Activated naive CD4-positive, alpha-beta T cell (primary cell): ENCODE data around the gene FAM53B.
"Not testable (repeated sequence)": the region's sequence is repeated elsewhere in the genome, so short reads cannot be mapped to it uniquely, and the experiment has no call there.

ENCODE experiments used
- DNase-seq, 4 experiments: peaks; one replicate each; lab custom pipeline; 2025; lab: John Stamatoyannopoulos, UW

Gene FAM53B

DNA sequence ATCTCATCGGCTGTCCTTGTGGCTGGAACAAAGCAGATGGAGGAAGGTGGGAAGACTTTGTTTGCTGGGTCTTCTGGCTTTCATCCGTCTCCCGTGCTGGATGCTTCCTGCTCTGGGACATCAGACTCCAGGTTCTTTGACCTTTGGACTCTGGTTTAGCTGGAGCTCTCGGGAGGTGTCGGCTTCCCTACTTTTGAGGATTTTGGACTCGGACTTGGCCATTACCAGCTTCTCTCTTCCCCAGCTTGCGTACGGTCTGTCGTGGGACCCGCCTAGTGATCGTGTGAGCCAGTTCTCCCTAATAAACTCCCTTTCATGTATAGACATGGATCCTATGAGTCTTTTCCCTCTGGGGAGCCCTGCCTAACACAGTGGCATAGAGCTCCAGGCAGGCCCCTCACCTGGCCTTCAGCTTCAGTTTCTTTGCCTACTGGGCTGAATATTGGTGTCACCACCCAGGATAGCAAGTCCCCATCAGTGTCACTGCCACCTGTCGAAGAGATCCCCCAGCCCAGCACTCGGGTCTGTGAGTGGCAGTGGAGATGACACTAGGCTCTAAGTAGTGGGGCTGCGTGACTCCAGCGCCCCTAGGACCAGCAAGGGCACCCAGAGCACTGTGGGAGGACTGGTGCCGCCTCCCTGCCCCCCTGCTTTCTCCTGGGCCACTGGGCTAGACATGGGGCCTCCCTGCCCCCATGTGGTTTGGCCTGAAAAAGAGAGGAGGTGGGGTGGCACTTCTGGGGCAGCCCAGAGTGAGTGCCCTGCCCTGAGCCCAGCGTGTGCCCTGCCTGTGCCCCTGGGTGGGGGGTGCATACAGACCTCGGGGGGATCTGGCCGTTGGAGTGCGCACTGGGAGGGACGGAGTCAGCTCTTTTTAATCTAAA lies 147.0 kb downstream of the FAM53B start:
- DNase-seq, result no peak

DNA sequence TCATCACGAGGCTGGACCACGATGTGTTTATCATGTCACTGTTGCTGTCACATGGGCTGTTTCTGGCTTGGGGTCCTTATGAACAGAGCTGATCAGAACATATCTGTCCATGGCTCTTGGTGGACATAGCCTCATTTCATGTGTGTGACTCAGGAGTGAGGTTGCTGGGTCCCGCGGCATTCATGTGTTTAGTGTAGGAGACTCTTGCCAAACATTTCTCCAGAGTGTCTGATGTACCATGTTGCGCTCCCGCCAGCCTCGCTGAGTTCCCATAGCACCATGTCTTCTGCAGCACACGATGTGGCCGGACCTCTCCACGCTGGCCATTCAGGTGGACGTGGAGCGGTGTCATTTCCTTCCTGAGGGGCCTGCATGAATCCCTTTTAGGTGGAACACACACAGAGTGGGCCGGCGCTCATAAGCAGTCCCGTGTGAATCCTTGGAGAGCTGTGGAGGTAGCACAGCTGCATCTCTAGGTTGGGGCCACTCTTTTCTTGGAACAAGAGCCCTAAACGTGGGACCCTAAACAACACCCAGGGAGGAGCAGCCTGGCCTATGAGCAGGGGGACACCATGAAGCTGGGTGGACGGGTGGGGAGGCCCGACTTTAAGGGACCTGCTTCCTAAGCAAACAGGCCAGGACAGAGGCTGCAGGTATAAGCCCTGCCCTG lies 147.9 kb downstream of the FAM53B start:
- DNase-seq, result no peak

DNA sequence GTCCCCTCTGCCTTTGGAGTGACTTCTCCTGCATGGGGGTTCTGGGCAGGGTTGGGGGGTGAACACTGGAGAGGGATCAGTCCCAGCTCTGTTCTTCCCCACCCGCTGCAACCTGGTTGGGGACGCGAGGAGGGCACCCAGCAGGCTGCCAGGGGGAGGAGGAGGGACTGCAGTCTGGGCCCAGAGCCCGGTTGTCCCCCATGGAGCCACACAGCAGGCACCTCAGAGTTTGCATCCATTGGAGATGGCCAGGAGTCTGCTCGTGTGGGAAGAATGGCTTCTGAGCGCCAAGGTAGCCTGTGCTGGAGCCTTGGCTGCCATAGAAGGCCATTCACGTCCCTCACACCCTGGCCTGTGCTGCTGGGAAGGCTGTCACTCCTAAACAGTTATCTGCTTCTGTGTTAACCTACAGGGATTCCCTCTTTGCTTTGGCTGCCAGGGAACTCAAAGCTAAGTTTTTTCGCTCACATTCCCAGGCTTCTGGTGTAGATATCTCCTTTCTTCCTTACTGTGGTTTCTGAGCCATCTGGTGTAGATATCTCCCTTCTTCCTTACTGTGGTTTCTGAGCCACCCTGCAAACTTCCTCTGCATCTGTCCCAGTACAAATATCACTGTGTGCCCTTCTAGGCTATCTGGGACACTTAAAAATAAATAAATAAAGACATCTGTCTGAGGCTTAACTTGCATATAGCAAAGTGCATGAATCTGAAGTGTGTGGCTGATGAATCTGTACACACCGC lies 148.9 kb downstream of the FAM53B start:
- no peak for DNase-seq

DNA sequence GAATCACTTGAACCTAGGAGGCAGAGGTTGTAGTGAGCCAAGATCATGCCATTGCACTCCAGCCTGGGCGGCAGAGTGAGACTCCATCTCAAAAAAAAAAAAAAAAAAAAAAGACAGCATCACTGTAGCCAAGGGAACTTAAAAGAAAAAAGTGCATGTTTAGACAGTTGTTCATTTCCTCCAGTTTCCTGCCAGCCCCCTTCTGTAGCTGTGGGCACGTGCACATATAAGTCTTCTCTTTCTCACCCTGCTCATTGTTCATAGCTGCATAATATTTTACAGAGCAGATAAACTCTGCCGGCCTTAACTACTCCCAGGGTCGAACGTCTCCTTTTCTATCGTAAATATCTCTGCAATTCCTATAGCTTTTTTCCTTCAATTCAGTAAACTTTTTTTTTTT lies 149.9 kb downstream of the FAM53B start:
- DNase-seq, result no peak

DNA sequence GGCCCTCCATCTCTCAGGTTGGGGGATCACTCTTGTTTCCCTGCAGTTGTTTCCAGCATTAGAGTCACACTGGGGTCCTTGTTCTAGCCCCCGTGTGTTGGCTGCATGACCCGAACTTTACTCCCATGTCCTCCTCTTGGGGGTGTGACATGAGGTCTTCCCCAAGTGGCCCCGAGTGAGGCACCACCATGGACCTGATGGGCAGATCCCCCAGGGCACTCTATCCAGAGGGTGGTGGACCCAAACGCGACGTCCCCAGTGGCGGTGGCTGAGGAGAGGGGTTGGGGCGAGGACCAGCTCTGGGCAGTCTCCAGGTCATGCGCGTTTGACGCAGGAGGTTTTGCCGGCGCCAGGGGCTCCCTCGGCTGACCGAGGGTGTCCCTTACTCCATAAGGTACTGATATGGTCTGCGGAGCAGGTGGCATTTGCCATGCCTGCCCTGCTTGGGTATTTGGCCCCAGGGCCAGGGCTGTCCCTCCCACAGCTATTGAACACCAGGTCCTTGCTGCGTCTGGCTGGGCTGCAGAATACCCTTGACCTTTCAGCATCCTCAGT lies 150.7 kb downstream of the FAM53B start:
- DNase-seq, result no peak

DNA sequence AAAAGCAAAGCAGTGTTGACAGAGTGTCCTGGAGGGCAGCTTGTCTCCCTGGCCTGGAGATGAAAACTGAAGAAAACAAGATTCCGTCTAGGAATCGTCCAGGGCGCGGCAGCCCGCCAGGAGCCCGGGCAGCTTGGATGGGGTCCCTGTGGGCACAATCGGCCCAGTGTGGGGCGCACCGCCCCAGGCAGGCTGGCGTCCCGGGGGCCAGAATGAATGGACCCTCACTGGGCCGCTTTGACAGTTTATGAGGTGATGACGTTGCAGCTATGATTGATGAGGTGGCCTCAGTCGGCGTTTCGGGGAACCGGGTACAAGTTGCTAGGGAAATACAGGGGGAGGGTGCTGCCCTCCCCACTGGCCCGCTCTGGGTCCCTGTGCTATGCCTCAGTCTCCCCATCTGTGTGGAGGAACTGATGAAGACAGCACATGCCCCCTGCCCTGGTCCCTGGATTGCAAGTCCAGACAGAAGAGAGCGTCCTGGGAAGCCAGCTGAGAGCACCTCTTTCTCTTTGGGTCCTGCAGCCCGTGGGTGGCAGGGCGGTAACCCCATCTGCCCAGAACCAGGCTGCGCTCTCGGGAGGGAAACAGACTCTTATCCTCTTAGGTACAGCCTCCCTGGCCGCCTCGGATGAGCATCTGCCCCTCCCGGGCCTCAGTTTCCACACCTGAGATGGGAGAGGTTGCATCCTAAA lies 151.3 kb downstream of the FAM53B start:
- no peak for DNase-seq

DNA sequence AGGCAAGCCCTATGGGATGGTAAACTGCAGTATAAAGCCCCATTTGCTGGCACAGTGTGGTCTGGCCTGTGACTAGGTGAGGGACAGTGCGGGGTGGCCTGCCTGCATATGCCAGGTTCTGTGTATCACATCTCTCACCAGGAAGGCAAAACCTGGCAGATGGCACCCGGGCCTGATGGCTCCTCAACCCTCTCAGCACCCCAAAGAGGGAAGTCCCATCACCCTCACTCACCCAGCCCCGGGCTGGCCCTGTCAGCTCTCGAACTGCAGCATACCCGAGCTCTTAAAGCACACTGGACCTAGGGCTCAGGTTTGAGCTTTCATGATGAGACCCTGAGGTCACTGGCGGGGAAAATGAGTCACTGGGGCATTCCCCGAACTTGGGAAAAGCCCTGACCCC lies 152.1 kb downstream of the FAM53B start:
- no peak for DNase-seq

DNA sequence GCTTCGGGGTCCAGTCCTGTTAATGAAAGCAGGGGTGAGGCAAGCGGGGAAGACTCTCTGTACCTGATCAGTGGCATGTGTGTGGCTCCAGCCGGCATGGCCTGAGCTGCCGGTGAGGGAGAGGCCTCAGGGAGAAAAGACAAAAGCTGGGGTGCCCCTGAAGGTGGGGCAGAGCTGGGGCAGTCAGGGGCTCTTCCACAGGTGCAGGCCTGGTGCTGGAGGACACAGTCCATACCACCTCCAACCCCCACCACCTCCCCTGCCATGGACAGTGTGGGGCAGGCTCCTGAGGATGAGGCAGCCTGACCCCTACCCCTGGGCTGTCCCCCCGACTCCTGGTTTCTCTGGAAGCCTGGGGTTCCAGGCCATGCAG lies 153.1 kb downstream of the FAM53B start:
- DNase-seq, result no peak

DNA sequence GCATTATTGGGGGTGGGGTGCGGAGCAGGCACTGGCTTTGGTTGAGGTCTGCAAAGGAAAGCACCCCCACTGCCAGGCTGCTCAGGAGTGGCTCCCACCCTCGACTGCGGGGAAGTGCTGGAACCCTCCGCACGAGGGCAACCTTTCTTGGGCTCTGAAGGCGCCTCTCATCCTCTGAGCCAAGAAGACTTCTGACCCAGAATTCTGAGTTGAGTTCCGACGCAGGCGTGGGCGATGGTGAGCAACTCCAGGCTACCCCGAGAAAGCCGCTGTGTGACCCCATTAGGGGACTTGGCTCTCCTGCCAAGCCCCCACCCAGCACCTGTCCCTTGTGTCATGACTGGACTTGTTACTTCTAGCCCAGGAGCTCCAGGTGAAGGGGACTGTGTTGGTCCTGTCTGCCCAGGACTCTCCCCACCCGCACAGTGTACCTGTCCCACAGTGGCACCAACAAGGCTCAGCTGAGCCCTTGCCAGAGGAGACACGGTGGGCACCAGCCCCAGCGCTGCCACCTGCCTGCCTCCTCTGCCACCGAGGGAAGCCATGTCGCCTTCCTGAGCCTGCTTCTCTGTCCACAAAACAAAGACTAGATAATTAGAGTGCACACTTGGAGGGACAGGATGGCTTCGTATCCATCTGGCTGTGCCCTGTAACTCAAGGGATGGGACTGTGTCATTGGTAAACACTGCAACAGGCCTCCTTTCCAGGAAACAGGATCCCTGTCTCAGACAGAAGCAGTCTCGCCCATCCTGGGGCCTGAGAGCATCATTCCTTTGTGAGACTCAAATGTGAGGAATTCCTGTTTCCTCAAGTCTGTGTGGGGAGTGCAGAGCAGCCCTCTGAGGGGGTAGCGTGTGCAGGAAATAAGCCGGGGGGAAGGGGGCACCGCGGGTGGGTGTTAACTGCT lies 153.7 kb downstream of the FAM53B start:
- no peak for DNase-seq

DNA sequence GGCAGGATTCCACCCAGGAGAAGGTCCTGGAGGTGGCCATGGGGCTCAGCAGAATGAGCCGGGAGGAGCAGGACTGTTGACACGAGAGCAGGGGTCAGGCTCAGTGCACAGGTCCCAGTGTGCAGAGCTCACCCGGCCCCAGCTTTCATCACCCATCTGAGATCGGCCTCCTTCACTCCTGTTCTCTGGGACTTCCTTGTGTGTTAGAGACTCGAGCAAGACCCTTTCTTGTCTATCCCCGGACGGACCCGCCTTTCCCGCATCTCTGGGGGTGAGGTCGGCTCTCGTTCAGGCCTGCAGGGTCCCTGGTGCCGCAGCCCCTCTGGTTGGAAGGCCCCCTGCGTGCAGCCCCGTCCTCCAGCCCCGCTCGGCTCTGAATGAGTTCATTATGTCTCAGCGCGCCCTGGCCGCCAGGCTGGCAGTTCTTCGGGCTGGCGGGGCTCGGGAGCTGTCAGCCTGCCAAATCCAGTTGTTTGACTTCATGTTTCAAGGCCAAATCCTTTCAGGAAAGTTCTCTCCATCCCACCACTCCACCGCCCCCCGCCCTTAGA lies 154.6 kb downstream of the FAM53B start:
- no peak for DNase-seq

DNA sequence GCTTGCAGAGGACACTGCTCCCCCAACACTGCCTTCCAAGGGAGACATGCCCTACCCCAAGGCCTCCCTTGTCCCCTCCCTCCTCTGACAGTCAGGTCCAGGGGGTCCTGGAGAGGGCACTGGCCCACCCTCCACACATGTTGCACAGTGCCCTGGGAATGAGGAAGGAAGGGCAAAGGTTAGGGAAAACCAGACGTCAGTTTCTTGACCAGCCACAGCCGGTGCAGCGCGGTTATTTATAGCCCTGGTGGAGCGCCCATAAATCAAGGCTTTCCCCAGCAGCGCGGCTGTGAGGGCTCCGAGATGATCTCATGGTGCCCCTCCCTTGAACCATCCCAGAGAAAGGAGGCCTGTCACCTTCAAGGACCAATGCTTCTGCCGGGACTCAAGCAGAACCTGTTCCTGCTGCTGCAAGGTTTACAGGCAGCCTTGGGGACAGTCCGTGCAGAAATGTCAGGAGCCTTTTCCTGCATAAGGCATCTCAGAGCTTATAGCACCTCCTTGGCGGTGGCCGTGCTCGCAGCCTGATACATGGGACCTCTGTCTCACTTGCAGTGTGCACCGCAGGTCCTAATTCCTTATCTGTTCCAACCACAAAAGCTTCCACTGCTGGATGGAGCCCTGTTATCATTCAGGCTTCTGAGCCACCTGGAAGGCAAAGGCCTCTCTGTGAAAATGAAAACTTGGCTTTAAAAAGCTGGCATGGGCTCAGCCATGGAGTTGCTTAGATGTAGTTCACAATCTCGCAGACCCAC lies 155.3 kb downstream of the FAM53B start:
- no peak for DNase-seq

DNA sequence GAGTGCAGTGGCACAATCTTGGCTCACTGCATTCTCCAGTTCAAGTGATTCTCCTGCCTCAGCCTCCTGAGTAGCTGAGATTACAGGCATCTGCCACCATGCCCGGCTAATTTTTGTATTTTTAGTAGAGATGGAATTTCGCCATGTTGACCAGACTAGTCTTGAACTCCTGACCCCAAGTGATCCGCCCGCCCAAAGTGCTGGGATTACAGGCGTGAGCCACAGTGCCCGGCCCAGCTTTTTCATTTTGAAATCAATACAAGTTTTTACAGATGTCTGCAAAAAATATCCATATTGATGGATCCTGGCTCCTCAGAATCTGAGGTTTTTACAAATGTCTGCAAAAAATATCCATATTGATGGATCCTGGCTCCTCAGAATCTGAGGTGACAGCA lies 155.8 kb downstream of the FAM53B start:
- not testable (repeated sequence) for DNase-seq

DNA sequence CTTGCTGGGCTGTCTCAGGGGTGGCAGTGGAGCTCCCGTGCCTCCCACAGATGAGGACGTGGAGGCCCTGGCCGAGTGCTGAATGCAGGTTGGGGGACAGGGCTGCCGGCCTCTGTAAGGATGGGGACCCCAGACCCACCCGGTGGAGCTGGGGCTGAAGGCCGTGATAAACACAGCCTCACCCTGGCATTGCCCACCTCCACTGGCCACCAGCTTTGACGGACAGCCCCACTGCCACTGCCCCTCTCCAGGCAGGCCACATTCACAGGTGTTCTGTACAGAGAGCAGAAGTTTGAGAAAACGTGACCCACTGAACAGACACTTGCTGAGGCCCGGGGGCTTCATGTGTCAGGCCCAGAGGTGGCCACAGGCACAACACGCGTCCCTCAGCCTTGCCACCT lies 156.4 kb downstream of the FAM53B start:
- no peak for DNase-seq

DNA sequence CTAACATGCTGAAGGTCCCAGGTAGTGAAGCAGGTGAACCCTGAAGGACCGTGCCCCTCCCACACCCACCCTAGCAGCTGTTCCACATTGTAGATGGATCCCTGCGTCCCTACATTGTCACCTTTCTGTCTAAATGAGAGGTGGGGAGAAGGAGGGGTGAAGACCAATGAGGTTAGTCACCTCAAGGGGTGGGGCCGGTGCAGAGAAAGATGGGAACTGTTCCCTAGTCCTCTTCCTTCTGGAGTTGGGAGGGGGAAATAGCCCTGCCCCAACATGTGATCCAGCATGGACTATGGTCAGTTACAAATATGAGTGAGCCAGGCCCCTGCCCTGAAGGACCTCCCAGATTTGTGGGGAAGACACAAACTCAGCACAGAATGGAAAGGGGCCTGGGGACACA lies 158.0 kb downstream of the FAM53B start:
- no peak for DNase-seq

DNA sequence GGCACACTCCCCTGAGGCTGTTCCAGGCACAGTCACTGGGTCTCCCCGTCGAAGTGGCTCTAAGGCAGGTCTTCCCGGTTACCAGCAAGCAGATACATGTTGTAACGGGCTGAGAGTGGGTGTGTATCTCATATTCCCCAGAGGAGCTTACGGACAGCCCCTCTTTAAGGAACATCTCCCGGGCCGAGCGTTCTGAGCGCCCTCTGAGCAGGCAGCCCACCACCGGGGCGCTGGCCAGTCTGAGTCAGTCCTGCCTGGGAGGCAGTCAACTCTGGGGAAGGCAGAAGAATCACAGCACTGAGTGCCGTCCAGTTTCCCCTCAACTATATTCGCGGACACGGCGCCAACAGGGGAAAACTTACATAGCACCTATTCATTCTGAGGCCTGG lies 165.2 kb downstream of the FAM53B start:
- DNase-seq, result no peak

DNA sequence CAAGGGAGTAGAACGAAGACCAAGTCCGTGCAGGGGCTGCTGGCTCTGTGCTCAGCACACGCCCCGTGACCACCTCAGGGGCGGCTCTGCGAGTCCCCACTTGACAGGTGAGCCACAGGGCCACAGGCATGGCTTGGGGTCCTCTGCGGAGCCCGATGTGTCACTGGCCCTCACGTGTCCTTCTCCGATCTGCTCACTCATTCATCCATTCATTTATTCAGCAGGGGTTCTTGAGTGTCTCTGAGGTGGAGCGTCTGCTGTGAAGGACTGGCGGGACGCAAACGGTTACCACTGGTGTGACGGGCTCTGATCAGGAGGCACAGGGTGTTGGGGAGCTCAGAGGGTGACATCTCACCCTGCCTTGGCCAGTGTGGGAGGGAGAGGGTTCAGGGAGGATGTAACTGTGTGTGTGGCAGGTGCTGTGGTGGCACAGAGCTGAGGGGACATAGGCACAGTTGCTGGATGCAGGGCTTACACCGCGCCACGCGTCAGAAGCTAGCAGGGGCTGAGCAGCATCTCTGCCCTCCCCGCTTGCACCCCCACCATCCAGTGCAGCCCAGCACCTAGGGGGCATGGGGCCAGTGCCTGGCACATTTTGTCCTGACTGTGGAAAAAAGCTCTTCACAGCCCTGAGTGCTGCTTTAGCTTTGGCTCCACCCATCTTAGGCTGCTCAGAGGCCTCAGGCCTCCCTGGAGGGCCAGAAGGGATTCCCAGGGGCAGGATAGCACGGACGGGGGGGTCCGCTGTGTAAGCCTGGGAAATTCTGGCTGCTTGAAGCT lies 165.8 kb downstream of the FAM53B start:
- DNase-seq, result no peak

DNA sequence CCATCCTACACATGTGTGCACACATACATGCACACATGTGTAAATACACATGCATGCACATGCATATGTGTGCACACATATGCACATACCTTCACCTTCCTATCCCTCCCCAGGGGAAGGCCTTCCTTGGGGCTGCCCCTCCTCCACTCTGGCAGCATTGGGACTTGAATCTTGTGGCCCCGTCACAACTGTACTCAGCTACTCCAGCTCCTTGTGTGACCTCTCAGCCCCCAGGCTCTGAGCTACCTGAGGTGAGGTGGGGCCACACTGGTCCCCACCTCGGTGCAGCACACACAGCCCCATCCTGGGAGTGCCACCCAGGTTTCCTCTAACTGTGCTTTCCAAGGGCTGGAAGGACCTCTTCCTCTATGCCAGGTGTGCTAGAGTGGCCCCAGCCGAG lies 166.5 kb downstream of the FAM53B start:
- no peak for DNase-seq

DNA sequence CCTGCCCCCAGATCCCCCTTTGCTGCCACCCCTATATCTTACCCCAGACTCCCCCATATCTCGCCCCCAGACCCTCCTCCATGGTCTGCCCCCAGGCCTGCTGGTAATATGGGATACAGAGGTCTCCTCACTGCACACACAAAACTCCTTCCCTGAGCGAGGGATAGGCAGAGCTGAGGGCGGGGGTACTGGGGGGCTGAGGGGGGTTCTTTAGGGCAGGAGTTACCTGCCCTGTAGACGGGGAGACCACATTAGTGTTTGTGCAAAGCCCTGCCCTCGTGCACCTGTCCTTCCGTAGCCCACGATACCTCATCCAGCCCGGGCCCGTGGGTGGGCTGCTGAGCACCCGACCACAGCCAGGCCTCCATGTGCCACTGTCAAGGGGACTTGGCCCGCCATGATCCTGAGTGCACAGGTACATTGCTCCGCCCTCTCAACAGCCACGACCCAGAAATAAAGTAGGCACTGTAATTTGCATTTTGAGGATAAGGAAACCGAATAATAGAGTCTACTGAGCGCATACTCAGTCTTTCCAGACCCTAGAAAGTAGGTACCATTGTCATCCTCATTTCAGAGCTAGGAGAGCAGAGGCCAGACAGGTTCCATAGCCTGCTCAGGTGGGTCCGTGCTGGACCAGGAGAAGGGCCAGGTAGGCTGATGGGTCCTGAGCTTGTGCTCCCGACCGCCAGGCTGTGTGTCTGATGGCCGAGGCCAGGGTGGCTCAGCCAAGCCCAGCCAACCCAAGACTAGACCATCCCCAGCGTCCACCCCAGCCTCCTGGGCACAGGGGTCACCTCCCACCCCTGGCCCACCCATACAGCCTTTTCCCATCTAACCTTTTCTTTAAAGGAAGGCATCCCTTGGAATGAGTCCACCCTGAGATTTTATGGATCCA lies 167.4 kb downstream of the FAM53B start:
- DNase-seq, result no peak
